ENCODE results near the gene NDUFAF8.
A peak's percentile ranks its signal among the peaks of the same experiment; 100 is the strongest.

The NDUFAF8 gene

GRCh38 chr17:81218991-81219390 is 20.1 kb upstream of the NDUFAF8 start (continued):
- TF ChIP-seq ZNF18 (tag by site-specific recombination; IDR thresholded peaks at IDR 0.05): no peak
- no peak for TF ChIP-seq KLF8 (tag by site-specific recombination; IDR thresholded peaks at IDR 0.05)
- TF ChIP-seq ZNF302 (tag by site-specific recombination; IDR thresholded peaks at IDR 0.05; ENCODE audit: low read depth): no peak
- no peak for TF ChIP-seq MYNN (tag by site-specific recombination; IDR thresholded peaks at IDR 0.05; ENCODE audit: borderline replicate concordance)
- no peak for TF ChIP-seq ZNF311 (tag by site-specific recombination; IDR thresholded peaks at IDR 0.05; ENCODE audit: borderline replicate concordance)
- no peak for TF ChIP-seq ZNF423 (tag by site-specific recombination; IDR thresholded peaks at IDR 0.05)

- Histone ChIP-seq H3K4me3 (ENCODE audit: low read depth, low read length) (no peak overlapping the region), H3K27ac (ENCODE audit: extremely low read depth, low read depth, low read length) (no peak overlapping the region), H3K4me1 (ENCODE audit: control insufficient read depth, insufficient read depth, low read length) (peaks cover 13% of the 10 kb centered on the region), H3K9me3 (ENCODE audit: control insufficient read depth, insufficient read depth, low read depth, low read length) (no peaks in the 10 kb centered on the region), H3K36me3 (ENCODE audit: control insufficient read depth in 2 of 2, insufficient read depth in 1 of 2, low read length in 2 of 2) (peaks cover 0 to 35% of the 10 kb centered on the region in 2 experiments; a peak in 2 of 3 replicates)
- ChIA-PET CTCF (interaction anchor here (1.1 kb wide), 1 partner anchor 76 kb away, joined by 3 read pairs; no protein-coding TSS in a partner anchor), POLR2A (interaction anchor here (0.7 kb wide), 2 partner anchors 272 to 284 kb away, joined by 3 to 5 read pairs; no protein-coding TSS in a partner anchor)
- TF ChIP-seq SETDB1 (IDR thresholded peaks at IDR 0.05; ENCODE audit: insufficient read length, low read length) (no peak), ZNF473 (tag by site-specific recombination; IDR thresholded peaks at IDR 0.05) (no peak), ZBTB11 (tag by site-specific recombination; conservative IDR thresholded peaks at IDR 0.05; ENCODE audit: low read depth) (no peak), ZBTB6 (tag by site-specific recombination; IDR thresholded peaks at IDR 0.05) (no peak), SCRT2 (tag by site-specific recombination; IDR thresholded peaks at IDR 0.05) (0 out of 2 replicates have a peak, but pooled peaks have one; percentile 17), INSM2 (tag by site-specific recombination; IDR thresholded peaks at IDR 0.05) (no peak)
These were observed 19.5 kb upstream of the NDUFAF8 start for GRCh38 chr17:81219476-81220180.

GRCh38 chr17:81221371-81221841 is 17.7 kb upstream of the NDUFAF8 start:
- Histone ChIP-seq H3K4me1 (ENCODE audit: control insufficient read depth, insufficient read depth, low read length) (peaks cover 13% of the 10 kb centered on the region), H3K9me3 (ENCODE audit: control insufficient read depth, insufficient read depth, low read depth, low read length) (no peaks in the 10 kb centered on the region), H3K27ac (ENCODE audit: extremely low read depth, low read depth, low read length) (no peak overlapping the region), H3K4me3 (ENCODE audit: low read depth, low read length) (peak overlapping the region; percentile 86), H3K36me3 (ENCODE audit: control insufficient read depth in 2 of 2, insufficient read depth in 1 of 2, low read length in 2 of 2) (peaks cover 0 to 34% of the 10 kb centered on the region in 2 experiments; a peak in 2 of 3 replicates)
- CTCF ChIA-PET: interaction anchor here (0.6 to 1.0 kb wide), 3 partner anchors 10 to 119 kb away, joined by 3 to 5 read pairs (median 3); no protein-coding TSS in a partner anchor
- POLR2A ChIA-PET: interaction anchor here (0.6 to 1.4 kb wide), 2 partner anchors 18 to 59 kb away, joined by 3 to 4 read pairs; partner anchors contain the start of genes NDUFAF8 and TEPSIN
- peak; percentile 47 for TF ChIP-seq GLIS1 (tag by site-specific recombination; IDR thresholded peaks at IDR 0.05)
- peak; percentile 91 for TF ChIP-seq ZNF600 (tag by site-specific recombination; IDR thresholded peaks at IDR 0.05)
- TF ChIP-seq ZIC2 (tag by site-specific recombination; IDR thresholded peaks at IDR 0.05): 0 out of 2 replicates have a peak, but pooled peaks have one; percentile 18
- TF ChIP-seq ZNF394 (tag by site-specific recombination; IDR thresholded peaks at IDR 0.05; ENCODE audit: borderline replicate concordance): no peak
- no peak for TF ChIP-seq MYNN (tag by site-specific recombination; IDR thresholded peaks at IDR 0.05; ENCODE audit: borderline replicate concordance)

Data from HEK293 (cell line).